ENCODE measurements around the gene SSBP4.

DNA sequence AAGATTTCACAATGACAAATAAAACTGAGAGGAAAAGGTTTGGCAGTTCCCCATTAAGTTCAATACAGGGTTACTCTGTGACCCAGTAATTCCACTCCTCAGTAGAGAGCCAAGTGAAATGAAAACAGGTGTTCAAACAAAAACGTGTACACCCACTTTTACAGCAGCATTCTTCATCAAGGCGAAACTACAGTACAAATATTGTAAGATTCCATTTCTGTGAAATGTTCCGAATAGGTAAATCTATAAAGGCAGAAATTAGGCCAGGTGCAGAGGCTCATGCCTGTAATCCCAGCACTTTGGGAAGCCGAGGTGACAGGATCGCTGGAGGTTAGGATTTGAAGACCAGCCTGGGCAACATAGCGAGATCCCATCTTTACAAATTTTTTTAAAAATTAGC is 42.2 kb upstream of the SSBP4 start:
- TF ChIP-seq CTCF (IDR thresholded peaks at IDR 0.05; ENCODE audit: insufficient read depth, low read depth, low read length) (no peak), EZH2 (IDR thresholded peaks at IDR 0.05; ENCODE audit: insufficient read depth, low read length) (no peak)

All from astrocyte (in vitro differentiated cells and primary cell).